ENCODE results near the gene AADACL4. TPM values are rescaled to one million over a fixed set of nuclear protein-coding genes. Genes with fewer than 3 reads are reported as not detected.

AADACL4 gene
- polyA plus RNA-seq, 1 donor from 2014 or later = not detected

- Histone ChIP-seq H3K79me2 (replicated peaks; ENCODE audit: insufficient read depth, low read length) (no peaks in the 10 kb centered on the region), H3K36me3 (ENCODE audit: insufficient read depth, low read length) (no peaks in the 10 kb centered on the region), H3K27ac (ENCODE audit: low read length) (no peak overlapping the region), H3K9me3 (ENCODE audit: low read length) (no peaks in the 10 kb centered on the region), H3K27me3 (ENCODE audit: insufficient read depth, low read depth, low read length) (no peaks in the 10 kb centered on the region), H3K9ac (ENCODE audit: low read length) (no peak overlapping the region), H2AFZ (ENCODE audit: low read depth, low read length) (no peak overlapping the region), H4K20me1 (ENCODE audit: insufficient read depth) (no peaks in the 10 kb centered on the region), H3K9me2 (ENCODE audit: insufficient read depth, low read length) (no peaks in the 10 kb centered on the region), H3K4me3 (ENCODE audit: low read length) (no peak overlapping the region), H3F3A (ENCODE audit: insufficient read depth, low read length, poor library complexity, severe bottlenecking) (no peaks in the 10 kb centered on the region), H3K4me2 (ENCODE audit: low read length) (no peak overlapping the region)
- no peak for TF ChIP-seq RAD21 (conservative IDR thresholded peaks at IDR 0.05)
- no peak for TF ChIP-seq MXI1 (conservative IDR thresholded peaks at IDR 0.05; ENCODE audit: poor library complexity, severe bottlenecking)
- TF ChIP-seq, protein P1, sequence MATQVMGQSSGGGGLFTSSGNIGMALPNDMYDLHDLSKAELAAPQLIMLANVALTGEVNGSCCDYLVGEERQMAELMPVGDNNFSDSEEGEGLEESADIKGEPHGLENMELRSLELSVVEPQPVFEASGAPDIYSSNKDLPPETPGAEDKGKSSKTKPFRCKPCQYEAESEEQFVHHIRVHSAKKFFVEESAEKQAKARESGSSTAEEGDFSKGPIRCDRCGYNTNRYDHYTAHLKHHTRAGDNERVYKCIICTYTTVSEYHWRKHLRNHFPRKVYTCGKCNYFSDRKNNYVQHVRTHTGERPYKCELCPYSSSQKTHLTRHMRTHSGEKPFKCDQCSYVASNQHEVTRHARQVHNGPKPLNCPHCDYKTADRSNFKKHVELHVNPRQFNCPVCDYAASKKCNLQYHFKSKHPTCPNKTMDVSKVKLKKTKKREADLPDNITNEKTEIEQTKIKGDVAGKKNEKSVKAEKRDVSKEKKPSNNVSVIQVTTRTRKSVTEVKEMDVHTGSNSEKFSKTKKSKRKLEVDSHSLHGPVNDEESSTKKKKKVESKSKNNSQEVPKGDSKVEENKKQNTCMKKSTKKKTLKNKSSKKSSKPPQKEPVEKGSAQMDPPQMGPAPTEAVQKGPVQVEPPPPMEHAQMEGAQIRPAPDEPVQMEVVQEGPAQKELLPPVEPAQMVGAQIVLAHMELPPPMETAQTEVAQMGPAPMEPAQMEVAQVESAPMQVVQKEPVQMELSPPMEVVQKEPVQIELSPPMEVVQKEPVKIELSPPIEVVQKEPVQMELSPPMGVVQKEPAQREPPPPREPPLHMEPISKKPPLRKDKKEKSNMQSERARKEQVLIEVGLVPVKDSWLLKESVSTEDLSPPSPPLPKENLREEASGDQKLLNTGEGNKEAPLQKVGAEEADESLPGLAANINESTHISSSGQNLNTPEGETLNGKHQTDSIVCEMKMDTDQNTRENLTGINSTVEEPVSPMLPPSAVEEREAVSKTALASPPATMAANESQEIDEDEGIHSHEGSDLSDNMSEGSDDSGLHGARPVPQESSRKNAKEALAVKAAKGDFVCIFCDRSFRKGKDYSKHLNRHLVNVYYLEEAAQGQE (IDR thresholded peaks at IDR 0.05; ENCODE audit: borderline replicate concordance) = no peak
- no peak for TF ChIP-seq CTCF (IDR thresholded peaks at IDR 0.05; ENCODE audit: poor library complexity, severe bottlenecking)
- no peak for TF ChIP-seq EP300 (conservative IDR thresholded peaks at IDR 0.05; ENCODE audit: poor library complexity, severe bottlenecking)
Measured at GRCh38 chr1:12662556-12662955, 18.7 kb downstream of the AADACL4 start.

- no peak overlapping the region for H2AFZ ChIP-seq (ENCODE audit: low read depth, low read length)
- H3K9ac ChIP-seq (ENCODE audit: low read length) = no peak overlapping the region
- no peak overlapping the region for H3K4me2 ChIP-seq (ENCODE audit: low read length)
- no peaks in the 10 kb centered on the region for H3K27me3 ChIP-seq (ENCODE audit: insufficient read depth, low read depth, low read length)
- no peak for TF ChIP-seq RAD21 (conservative IDR thresholded peaks at IDR 0.05)
- no peak for TF ChIP-seq SMC3 (conservative IDR thresholded peaks at IDR 0.05; ENCODE audit: poor library complexity)
- no peak for TF ChIP-seq CTCF (IDR thresholded peaks at IDR 0.05; ENCODE audit: poor library complexity, severe bottlenecking)
- TF ChIP-seq POLR2AphosphoS5 (IDR thresholded peaks at IDR 0.05) = no peak
- TF ChIP-seq, protein P1 (IDR thresholded peaks at IDR 0.05; ENCODE audit: borderline replicate concordance) = no peak
- no peak for TF ChIP-seq MXI1 (conservative IDR thresholded peaks at IDR 0.05; ENCODE audit: poor library complexity, severe bottlenecking)
- no peak for TF ChIP-seq EP300 (conservative IDR thresholded peaks at IDR 0.05; ENCODE audit: poor library complexity, severe bottlenecking)
- TF ChIP-seq EZH2 (IDR thresholded peaks at IDR 0.05; ENCODE audit: borderline replicate concordance, insufficient read depth, low read length, poor library complexity, severe bottlenecking) = no peak
- no peaks in the 10 kb centered on the region for H3K79me2 ChIP-seq (replicated peaks; ENCODE audit: insufficient read depth, low read length)
- no peaks in the 10 kb centered on the region for H4K20me1 ChIP-seq (ENCODE audit: insufficient read depth)
- no peaks in the 10 kb centered on the region for H3F3A ChIP-seq (ENCODE audit: insufficient read depth, low read length, poor library complexity, severe bottlenecking)
- H3K36me3 ChIP-seq (ENCODE audit: insufficient read depth, low read length) = no peaks in the 10 kb centered on the region
- H3K4me3 ChIP-seq (ENCODE audit: low read length) = no peak overlapping the region
- H3K27ac ChIP-seq (ENCODE audit: low read length) = no peak overlapping the region
- no peaks in the 10 kb centered on the region for H3K9me3 ChIP-seq (ENCODE audit: low read length)
- no peaks in the 10 kb centered on the region for H3K9me2 ChIP-seq (ENCODE audit: insufficient read depth, low read length)
Measured at GRCh38 chr1:12665511-12665910, 21.6 kb downstream of the AADACL4 start.
